ENCODE results near the gene MAP2K4. TPM values are rescaled to one million over a fixed set of nuclear protein-coding genes. Genes with fewer than 3 reads are reported as not detected.
"Not testable (repeated sequence)": the region's sequence is repeated elsewhere in the genome, so short reads cannot be mapped to it uniquely, and the experiment has no call there.

The MAP2K4 gene
- polyA plus RNA-seq, 2 of the 4 experiments (the other 2 are of a cell fraction), result 28.9 to 47.7 TPM

DNA sequence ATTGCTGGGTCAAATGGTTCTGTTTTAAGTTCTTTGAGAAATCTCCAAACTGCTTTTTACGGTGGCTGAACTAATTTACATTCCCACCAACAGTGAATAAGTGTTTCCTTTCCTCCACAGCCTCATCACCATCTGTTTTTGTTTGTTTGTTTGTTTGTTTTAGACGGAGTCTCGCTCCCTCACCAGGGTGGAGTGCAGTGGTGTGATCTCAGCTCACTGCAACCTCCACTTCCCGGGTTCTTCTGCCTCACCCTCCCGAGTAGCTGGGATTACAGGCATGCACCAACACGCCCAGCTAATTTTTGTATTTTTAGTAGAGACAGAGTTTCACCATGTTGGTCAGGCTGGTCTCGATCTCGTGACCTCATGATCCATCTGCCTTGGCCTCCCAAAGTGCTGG is 141.5 kb downstream of the MAP2K4 start:
- 26% methylated on average over 8 of the region's 8 CpGs for WGBS (ENCODE audit: missing lambda C conversion rate)
- ATAC-seq; DNase-seq (ENCODE audit: low read depth in 1 of 2, low spot score in 1 of 2); CTCF ChIA-PET; H3K4me3 ChIP-seq; H3K4me2 ChIP-seq; FAIRE-seq; H3K4me1 ChIP-seq; POLR2A ChIA-PET; H3K9me3 ChIP-seq; H3K27ac ChIP-seq: not testable (repeated sequence)

DNA sequence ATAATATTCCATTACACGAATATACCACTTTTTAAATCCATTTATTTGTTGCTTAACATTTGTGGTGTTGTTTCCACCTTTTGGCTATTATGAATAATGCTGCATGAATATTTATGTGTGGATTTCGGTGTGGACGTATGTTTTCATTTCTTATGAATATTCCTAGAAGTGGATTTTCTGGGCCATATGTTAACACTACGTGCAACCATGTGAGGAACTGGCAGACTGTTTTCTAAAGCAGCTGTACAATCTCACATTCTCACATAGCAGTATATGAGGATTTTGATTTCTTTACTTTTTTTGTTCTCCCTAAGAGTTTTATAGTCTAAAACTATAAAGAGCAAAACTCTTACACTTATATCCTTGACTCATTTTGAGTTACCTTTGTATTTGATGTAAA is 143.4 kb downstream of the MAP2K4 start:
- ChIA-PET CTCF (no interaction called here), POLR2A (no interaction called here)
- FAIRE-seq (no peak), ATAC-seq (no peak), DNase-seq (ENCODE audit: low read depth in 1 of 2, low spot score in 1 of 2) (no peak)
- Histone ChIP-seq H3K4me1 (no peaks in the 10 kb centered on the region), H3K27ac (no peak overlapping the region), H3K4me2 (no peak overlapping the region), H3K4me3 (no peak overlapping the region), H3K9me3 (no peaks in the 10 kb centered on the region; the same call in 2 of the 3 replicates)
- TF ChIP-seq CHD4 (IDR thresholded peaks at IDR 0.05; ENCODE audit: borderline replicate concordance), result no peak
- TF ChIP-seq, protein P1, sequence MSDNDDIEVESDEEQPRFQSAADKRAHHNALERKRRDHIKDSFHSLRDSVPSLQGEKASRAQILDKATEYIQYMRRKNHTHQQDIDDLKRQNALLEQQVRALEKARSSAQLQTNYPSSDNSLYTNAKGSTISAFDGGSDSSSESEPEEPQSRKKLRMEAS (IDR thresholded peaks at IDR 0.05), result no peak
- TF ChIP-seq, protein P2, sequence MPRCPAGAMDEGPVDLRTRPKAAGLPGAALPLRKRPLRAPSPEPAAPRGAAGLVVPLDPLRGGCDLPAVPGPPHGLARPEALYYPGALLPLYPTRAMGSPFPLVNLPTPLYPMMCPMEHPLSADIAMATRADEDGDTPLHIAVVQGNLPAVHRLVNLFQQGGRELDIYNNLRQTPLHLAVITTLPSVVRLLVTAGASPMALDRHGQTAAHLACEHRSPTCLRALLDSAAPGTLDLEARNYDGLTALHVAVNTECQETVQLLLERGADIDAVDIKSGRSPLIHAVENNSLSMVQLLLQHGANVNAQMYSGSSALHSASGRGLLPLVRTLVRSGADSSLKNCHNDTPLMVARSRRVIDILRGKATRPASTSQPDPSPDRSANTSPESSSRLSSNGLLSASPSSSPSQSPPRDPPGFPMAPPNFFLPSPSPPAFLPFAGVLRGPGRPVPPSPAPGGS (IDR thresholded peaks at IDR 0.05), result no peak
- no peak for TF ChIP-seq HEYL (CRISPR knock-in tag; IDR thresholded peaks at IDR 0.05)
- no peak for TF ChIP-seq RARB (CRISPR knock-in tag; IDR thresholded peaks at IDR 0.05)
- no peak for TF ChIP-seq ZNF302 (CRISPR knock-in tag; IDR thresholded peaks at IDR 0.05)
- no peak for TF ChIP-seq KDM1A (IDR thresholded peaks at IDR 0.05; ENCODE audit: low read depth)
- TF ChIP-seq, protein P3, sequence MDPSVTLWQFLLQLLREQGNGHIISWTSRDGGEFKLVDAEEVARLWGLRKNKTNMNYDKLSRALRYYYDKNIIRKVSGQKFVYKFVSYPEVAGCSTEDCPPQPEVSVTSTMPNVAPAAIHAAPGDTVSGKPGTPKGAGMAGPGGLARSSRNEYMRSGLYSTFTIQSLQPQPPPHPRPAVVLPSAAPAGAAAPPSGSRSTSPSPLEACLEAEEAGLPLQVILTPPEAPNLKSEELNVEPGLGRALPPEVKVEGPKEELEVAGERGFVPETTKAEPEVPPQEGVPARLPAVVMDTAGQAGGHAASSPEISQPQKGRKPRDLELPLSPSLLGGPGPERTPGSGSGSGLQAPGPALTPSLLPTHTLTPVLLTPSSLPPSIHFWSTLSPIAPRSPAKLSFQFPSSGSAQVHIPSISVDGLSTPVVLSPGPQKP (IDR thresholded peaks at IDR 0.05; ENCODE audit: low read depth, low read length), result no peak
- no peak for TF ChIP-seq JUNB (IDR thresholded peaks at IDR 0.05)
- no peak for TF ChIP-seq BHLHE40 (IDR thresholded peaks at IDR 0.05; ENCODE audit: low read depth, low read length)
- no peak for TF ChIP-seq MAZ (IDR thresholded peaks at IDR 0.05; ENCODE audit: borderline replicate concordance, low read depth, low read length)
- no peak for TF ChIP-seq RCOR1 (IDR thresholded peaks at IDR 0.05; ENCODE audit: low read depth, low read length)
- TF ChIP-seq FOSL2 (IDR thresholded peaks at IDR 0.05), result no peak
- TF ChIP-seq FOSL2 (CRISPR knock-in tag; IDR thresholded peaks at IDR 0.05), result no peak
- no peak for TF ChIP-seq FOXS1 (CRISPR knock-in tag; IDR thresholded peaks at IDR 0.05)
- TF ChIP-seq SREBF2 (IDR thresholded peaks at IDR 0.05), result no peak
- TF ChIP-seq MYC (IDR thresholded peaks at IDR 0.05; ENCODE audit: borderline replicate concordance, low read length), result no peak
- TF ChIP-seq, protein P4, sequence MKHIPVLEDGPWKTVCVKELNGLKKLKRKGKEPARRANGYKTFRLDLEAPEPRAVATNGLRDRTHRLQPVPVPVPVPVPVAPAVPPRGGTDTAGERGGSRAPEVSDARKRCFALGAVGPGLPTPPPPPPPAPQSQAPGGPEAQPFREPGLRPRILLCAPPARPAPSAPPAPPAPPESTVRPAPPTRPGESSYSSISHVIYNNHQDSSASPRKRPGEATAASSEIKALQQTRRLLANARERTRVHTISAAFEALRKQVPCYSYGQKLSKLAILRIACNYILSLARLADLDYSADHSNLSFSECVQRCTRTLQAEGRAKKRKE (CRISPR knock-in tag; IDR thresholded peaks at IDR 0.05; ENCODE audit: low read depth), result no peak
- no peak for TF ChIP-seq HOXB5 (CRISPR knock-in tag; IDR thresholded peaks at IDR 0.05)
- no peak for TF ChIP-seq GATA3 (IDR thresholded peaks at IDR 0.05; ENCODE audit: borderline replicate concordance)
- no peak for TF ChIP-seq EHF (CRISPR knock-in tag; IDR thresholded peaks at IDR 0.05)
- WGBS (ENCODE audit: missing lambda C conversion rate), result 51% methylated on average over 4 of the region's 4 CpGs

GRCh38 chr17:12178644-12179330 is 158.1 kb downstream of the MAP2K4 start:
- no peaks in the 10 kb centered on the region for H3K9me3 ChIP-seq
- WGBS (ENCODE audit: missing lambda C conversion rate), result 63% methylated on average over 13 of the region's 13 CpGs
- H3K4me1 ChIP-seq, result peaks cover 4% of the 10 kb centered on the region; the same call in 2 of the 3 replicates
- FAIRE-seq (no peak), ATAC-seq (no peak), DNase-seq (ENCODE audit: low read depth in 1 of 2, low spot score in 1 of 2) (no peak)
- no peak overlapping the region for H3K4me2 ChIP-seq
- CTCF ChIA-PET, result interaction anchor here (1.1 to 3.6 kb wide), 4 partner anchors 489 to 842 kb away, joined by 3 to 30 read pairs (median 6); no protein-coding TSS in a partner anchor
- H3K4me3 ChIP-seq, result no peak overlapping the region
- peak; percentile 76 for TF ChIP-seq MAFK (IDR thresholded peaks at IDR 0.05; ENCODE audit: partially characterized antibody)
- no peak for TF ChIP-seq ESRRA (IDR thresholded peaks at IDR 0.05; ENCODE audit: borderline replicate concordance, low read length)
- TF ChIP-seq POLR2A (IDR thresholded peaks at IDR 0.05; ENCODE audit: low read length), result no peak
- no peak for TF ChIP-seq E2F6 (IDR thresholded peaks at IDR 0.05; ENCODE audit: borderline replicate concordance, low read depth)
- no peak overlapping the region for H3K27ac ChIP-seq
- POLR2A ChIA-PET, result no interaction called here

Measured in A549 (cell line).